Hematopoietic multipotent progenitor cell treated with erythropoietin and hydrocortisone succinate and interleukin-3 and kit ligand, for 17 days (in vitro differentiated cells): ENCODE results near the gene PHF19.

ENCODE experiments used
- DNase-seq: peaks from one replicate; pipeline ENCODE4 v3.0.0-alpha.2; 2015; ENCODE audit warnings: low spot score

The PHF19 gene

GRCh38 chr9:120891884-120892747 is 15.1 kb upstream of the PHF19 start:
- no peak for DNase-seq

DNA sequence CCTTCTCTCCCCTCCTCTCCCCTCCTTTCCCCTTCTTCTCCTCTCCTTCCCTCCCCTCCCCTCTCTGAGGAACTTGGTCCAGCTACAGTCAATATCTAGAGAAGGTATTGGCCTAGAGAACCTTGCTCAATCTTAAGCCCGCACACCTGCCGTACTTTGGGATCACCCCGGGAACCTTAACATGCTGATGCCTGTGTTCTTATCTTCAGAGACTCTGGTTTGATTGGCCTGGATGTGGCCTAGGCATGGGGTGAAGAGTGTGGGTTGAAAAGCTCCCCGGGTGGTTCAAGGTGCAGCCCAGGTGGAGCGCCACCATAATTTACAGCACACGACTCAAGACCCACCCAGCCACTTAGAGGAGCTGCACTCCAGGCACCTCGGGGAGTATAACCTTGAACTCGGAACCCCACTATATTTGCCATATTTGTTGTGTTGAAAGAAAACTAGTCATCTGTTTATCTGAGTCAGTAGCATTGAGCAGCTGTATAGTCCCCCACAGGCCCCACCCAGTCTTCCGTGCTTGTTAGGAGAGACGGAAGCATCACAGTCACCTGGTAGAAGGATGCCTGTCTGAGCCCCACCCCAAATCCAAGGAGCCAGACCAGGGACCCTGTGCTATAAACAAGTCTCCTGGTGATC is 14.4 kb upstream of the PHF19 start:
- DNase-seq, result no peak

- no peak for DNase-seq
Measured at GRCh38 chr9:120890320-120891244, 13.6 kb upstream of the PHF19 start.

- no peak for DNase-seq
Measured at GRCh38 chr9:120889606-120890271, 12.8 kb upstream of the PHF19 start.

DNA sequence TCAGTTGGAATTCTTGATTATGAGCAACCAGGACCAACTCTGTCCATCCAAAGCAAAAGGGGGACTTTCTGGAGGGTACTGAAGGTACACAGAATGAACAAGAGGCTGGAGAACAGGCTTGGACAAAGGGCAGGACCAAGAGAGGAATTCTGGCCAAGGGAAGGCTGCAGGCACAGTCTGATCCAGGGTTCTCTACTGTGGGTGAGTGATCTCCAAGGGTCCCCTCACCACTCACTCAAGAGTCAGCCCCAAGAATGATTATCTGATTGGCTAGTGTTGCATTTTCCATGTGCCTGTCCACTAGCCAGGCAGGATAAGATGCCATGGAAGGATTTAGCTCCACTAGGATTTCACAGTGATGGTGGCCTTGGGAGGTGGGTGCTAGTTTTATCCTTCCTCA is 11.6 kb upstream of the PHF19 start:
- DNase-seq, result no peak

DNA sequence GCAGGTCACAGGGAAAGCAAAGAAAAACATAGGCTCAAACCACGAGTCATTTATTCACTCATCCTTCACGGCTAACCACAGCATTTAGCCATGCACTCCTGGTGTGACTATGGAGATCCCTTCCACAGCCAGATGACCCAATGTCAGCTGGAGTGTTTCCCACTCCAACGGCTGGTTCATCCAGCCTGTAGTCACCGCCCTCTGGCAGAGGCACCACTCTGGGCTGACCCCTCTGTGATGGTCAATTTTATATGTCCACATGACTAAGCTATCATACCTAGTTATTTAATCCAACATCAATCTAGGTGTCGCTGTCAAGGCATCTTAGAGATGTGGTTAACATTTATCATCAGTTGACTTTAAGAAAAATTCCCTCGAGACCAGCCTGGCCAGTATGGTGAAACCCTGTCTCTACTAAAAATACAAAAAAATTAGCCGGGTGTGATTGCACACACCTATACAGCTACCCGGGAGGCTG is 9.5 kb upstream of the PHF19 start:
- no peak for DNase-seq

DNA sequence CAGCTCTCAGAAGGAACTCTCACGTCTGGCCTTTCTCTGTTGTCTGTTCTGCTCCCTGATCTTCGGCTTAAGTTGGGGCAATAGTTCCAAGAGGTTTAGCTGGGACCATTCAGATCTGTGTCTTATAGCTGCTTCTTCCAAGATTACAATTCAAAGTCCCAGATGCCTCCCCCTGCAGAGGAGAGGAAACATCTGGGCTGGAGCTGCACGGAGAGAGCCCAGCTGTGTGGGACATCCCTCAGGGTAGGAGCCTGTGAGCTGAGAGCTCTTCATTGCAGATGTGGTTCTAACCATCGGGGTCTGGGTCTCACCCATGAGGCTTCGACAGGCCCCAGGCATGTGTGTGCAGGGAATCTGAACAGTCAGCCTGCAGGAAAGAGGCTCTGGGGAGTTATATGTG is 9.0 kb upstream of the PHF19 start:
- no peak for DNase-seq

DNA sequence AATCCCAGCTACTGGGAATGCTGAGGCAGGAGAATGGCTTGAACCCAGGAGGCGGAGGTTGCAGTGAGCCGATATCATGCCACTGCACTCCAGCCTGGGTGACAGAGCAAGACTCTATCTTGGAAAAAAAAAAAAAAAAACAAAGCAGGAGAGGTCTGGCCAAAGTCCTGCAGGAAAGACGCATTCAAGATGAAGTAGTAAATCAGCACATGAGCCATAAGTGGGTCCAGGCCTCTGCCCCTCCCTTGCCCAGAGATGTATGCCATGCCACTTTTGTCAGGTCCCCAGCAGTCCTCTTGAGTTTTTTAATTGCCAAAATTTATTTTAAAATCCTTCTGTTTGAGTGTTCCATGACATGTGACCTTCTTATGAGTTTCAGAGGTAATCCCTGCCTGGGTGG is 8.5 kb upstream of the PHF19 start:
- no peak for DNase-seq

- no peak for DNase-seq
Measured at GRCh38 chr9:120883608-120883996, 6.6 kb upstream of the PHF19 start.

DNA sequence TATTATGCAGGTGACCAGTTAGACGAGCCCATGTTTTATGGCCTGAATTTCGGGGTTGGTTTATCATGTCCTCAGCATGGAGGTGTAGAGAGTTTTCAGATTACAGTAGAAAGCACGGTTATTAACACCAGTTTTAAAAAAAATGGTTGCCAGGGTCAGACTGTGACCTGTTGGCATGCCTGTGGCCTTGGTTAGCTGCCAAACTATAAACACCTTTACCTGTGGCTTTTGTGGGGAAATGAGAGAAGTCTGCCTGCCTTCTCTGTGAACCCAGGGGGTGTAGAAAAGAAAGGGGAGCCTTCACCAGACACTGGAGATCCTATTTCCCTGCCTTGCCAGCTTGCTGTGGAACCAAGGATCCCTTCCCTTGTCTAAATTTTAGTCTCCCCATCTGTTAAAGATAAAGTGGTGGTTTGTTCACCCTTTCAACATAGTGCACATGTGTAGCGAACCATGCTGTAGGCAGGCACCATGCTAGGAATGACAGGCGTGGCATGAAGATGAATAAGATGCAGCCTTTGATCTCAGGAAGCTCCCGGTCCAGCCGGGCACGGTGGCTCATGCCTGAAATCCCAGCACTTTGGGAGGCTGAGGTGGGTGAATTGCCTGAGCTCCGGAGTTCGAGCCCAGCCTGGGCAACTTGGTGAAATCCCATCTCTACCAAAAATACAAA is 6.1 kb upstream of the PHF19 start:
- DNase-seq, result no peak

DNA sequence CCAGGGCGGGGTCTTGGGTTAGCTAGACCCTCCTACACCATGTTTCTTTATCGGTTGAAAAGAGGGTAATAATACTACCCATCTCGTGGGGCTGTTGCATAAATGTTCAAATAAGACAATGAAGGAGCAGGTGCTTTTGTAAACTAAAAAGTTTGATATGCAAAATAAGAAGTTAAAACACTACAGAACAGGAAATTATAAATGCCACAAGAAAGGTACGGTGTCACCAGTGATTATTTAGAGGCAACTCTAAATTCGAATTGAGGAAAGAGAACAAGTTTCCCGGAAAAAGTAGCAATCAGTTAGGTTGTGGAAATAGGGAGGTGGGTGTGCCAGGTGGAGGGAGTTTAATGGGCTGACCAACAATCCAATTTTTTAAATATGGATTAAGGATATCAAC is 2.5 kb upstream of the PHF19 start:
- DNase-seq, result no peak

DNA sequence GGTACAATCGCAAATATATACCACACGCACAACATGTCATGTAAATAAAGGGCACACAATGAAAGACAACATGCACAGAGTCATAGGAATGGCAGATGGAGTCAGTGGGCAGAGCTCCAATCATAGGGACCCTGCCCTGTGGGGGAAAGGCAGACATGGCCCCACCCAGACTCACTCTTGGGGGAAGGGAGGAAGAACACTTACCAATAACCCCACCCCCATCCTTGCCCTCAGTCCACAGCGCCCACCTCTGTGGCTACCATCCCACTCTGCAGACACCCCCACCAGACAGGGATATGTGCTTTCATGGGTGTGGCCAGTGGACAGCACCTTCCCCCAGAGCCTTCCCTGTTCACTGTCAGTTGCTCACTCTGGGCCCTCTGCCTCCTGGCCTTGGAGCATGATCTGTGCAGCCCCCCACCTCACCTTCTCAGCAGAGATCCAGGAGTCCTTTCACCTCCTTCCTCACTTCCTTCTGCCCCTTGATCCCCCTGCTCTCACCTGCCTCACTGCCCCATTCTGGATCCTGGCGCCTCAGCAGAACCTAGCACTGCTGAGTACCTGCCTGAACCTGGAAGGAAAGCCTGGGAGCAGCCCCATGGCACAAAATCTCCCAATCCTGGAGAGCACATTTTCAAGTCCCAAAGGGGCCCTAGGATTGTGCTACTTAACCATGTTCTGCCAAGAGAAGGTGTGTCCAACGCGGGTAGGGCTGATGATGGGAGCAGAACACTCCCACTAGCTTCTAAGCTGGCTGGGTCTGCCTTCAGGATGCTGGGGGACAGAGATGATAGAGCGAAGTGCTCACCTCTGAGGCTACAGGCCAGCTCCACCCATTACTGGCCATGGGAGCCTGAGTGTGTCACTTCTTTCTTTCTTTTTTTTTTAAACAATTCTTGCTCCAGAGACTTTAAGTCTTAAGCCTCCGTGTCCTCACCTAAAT is 1.5 kb upstream of the PHF19 start:
- no peak for DNase-seq

- DNase-seq, result peak; percentile 59
Measured at GRCh38 chr9:120877276-120878034, 467 bp upstream of the PHF19 start.

GRCh38 chr9:120875954-120876841 is 790 bp downstream of the PHF19 start:
- DNase-seq, result peak; percentile 67

DNA sequence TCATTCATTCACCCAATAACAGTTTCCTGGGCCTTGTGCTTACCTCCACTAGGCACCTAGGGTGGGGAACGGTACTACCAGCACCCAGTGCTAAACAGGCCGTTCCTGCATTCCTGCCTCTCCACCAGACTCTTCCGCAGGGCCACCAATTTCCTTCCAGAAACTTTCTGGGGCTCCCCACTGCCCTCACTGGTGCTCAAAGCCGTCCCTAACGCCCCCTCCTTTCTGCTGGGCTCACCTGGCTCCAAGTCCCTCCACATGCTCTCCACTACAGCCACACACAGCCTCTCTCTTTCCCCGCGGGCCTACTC is 1.4 kb downstream of the PHF19 start:
- no peak for DNase-seq

DNA sequence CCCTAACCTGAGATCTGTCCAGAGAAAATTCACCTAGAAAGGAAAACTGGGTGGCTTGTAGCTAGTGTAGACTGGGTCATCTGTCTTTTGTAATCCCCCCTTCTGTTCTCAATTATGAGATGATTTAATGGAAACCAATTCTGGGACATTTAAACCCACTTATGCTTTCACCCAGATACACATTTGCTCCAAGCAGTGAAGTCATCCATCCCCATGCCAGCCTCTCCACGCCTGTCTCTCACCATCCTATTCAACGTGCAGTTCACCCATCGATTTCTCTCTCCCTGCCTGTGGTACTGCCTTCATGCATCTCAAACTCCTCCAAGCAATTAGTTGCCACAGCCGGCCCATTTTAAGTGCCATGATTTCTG is 1.8 kb downstream of the PHF19 start:
- no peak for DNase-seq

- no peak for DNase-seq
Measured at GRCh38 chr9:120874226-120875194, 2.5 kb downstream of the PHF19 start.
